KMS-11 (cell line): Measurements from ENCODE around the gene KLHDC3.

Experiments
- H2AFZ ChIP-seq: fragments of 200-600 bp; sonication (generic); 2 replicates; pipeline ENCODE4 v1.6.1; 2016; ENCODE audit warnings: antibody characterized with exemption, mixed run types, low read depth
- H3K27ac ChIP-seq: fragments of 200-600 bp; sonication (generic); 2 replicates; pipeline ENCODE4 v1.6.1; 2016; ENCODE audit warnings: mild to moderate bottlenecking, mixed run types
- H3K27me3 ChIP-seq: fragments of 200-600 bp; sonication (generic); 2 replicates; pipeline ENCODE4 v1.6.1; 2017; ENCODE audit warnings: mild to moderate bottlenecking, low read depth, mixed run types, moderate library complexity; ENCODE audit not compliant: insufficient read depth
- H3K36me3 ChIP-seq: fragments of 200-600 bp; sonication (generic); 2 replicates; pipeline ENCODE4 v1.6.1; 2017; ENCODE audit warnings: mild to moderate bottlenecking, mixed run types; ENCODE audit not compliant: insufficient read depth
- H3K4me1 ChIP-seq: fragments of 200-600 bp; sonication (generic); 2 replicates; pipeline ENCODE4 v1.6.1; 2016; ENCODE audit warnings: mild to moderate bottlenecking, low read depth, mixed run types; ENCODE audit not compliant: poor library complexity, severe bottlenecking
- H3K4me2 ChIP-seq: fragments of 200-600 bp; sonication (generic); 2 replicates; pipeline ENCODE4 v1.7.0; 2016; ENCODE audit warnings: mild to moderate bottlenecking, mixed run types
- H3K4me3 ChIP-seq: fragments of 200-600 bp; sonication (generic); IDR thresholded peaks from 2 replicates; pipeline ENCODE4 v1.6.1; 2017; ENCODE audit warnings: low read depth, low read length, mixed read lengths; ENCODE audit not compliant: insufficient read depth
- H3K79me2 ChIP-seq: fragments of 200-600 bp; sonication (generic); 2 replicates; pipeline ENCODE4 v1.6.1; 2016; ENCODE audit warnings: low read depth, mixed run types; ENCODE audit not compliant: insufficient read depth
- H3K9ac ChIP-seq: fragments of 200-600 bp; sonication (generic); 2 replicates; pipeline ENCODE4 v1.6.1; 2016; ENCODE audit warnings: mild to moderate bottlenecking, mixed run types
- H4K20me1 ChIP-seq: fragments of 200-600 bp; sonication (generic); 2 replicates; pipeline ENCODE4 v1.6.1; 2016; ENCODE audit warnings: mild to moderate bottlenecking, mixed run types; ENCODE audit not compliant: insufficient read depth
- CTCF ChIP-seq: fragments of 200-600 bp; sonication (generic); conservative IDR thresholded peaks from 2 replicates; pipeline ENCODE4 v1.6.1; 2017; ENCODE audit warnings: low read depth, mild to moderate bottlenecking, antibody characterized with exemption, low read length, moderate library complexity, mixed read lengths

Gene KLHDC3

GRCh38 chr6:42971746-42972327 lies 42.2 kb upstream of the KLHDC3 start:
- H3K36me3 ChIP-seq = no peaks in the 10 kb centered on the region
- no peaks in the 10 kb centered on the region for H4K20me1 ChIP-seq
- H3K27me3 ChIP-seq = no peaks in the 10 kb centered on the region
- TF ChIP-seq CTCF = no peak
- no peak overlapping the region for H3K4me3 ChIP-seq
- H2AFZ ChIP-seq = no peak overlapping the region
- no peaks in the 10 kb centered on the region for H3K4me1 ChIP-seq
- H3K79me2 ChIP-seq = no peaks in the 10 kb centered on the region
- H3K4me2 ChIP-seq = no peak overlapping the region
- no peak overlapping the region for H3K27ac ChIP-seq
- no peak overlapping the region for H3K9ac ChIP-seq

GRCh38 chr6:42973926-42974325 lies 40.1 kb upstream of the KLHDC3 start:
- Histone ChIP-seq H4K20me1 (no peaks in the 10 kb centered on the region), H3K36me3 (no peaks in the 10 kb centered on the region), H3K4me2 (no peak overlapping the region), H3K27ac (no peak overlapping the region), H2AFZ (no peak overlapping the region), H3K9ac (no peak overlapping the region), H3K4me1 (peaks cover 9% of the 10 kb centered on the region), H3K79me2 (peaks cover 11% of the 10 kb centered on the region), H3K4me3 (no peak overlapping the region), H3K27me3 (no peaks in the 10 kb centered on the region)
- TF ChIP-seq CTCF = no peak

GRCh38 chr6:42974919-42975505 lies 39.0 kb upstream of the KLHDC3 start:
- no peaks in the 10 kb centered on the region for H3K36me3 ChIP-seq
- H3K4me2 ChIP-seq = no peak overlapping the region
- TF ChIP-seq CTCF = no peak
- no peaks in the 10 kb centered on the region for H3K27me3 ChIP-seq
- H4K20me1 ChIP-seq = no peaks in the 10 kb centered on the region
- peaks cover 11% of the 10 kb centered on the region for H3K4me1 ChIP-seq
- H2AFZ ChIP-seq = no peak overlapping the region
- no peak overlapping the region for H3K9ac ChIP-seq
- H3K4me3 ChIP-seq = no peak overlapping the region
- H3K79me2 ChIP-seq = peaks cover 11% of the 10 kb centered on the region
- H3K27ac ChIP-seq = no peak overlapping the region

- Histone ChIP-seq H3K9ac (peak overlapping the region; percentile 91), H2AFZ (peak overlapping the region; percentile 97), H3K27me3 (no peaks in the 10 kb centered on the region), H3K79me2 (peaks cover 11% of the 10 kb centered on the region), H3K36me3 (no peaks in the 10 kb centered on the region), H4K20me1 (no peaks in the 10 kb centered on the region), H3K4me1 (peaks cover 14% of the 10 kb centered on the region), H3K4me2 (peak overlapping the region; percentile 95), H3K27ac (peak overlapping the region; percentile 72), H3K4me3 (no peak overlapping the region)
- no peak for TF ChIP-seq CTCF
Observed at GRCh38 chr6:42978487-42978838, 35.6 kb upstream of the KLHDC3 start.
